Neuron (in vitro differentiated cells): ENCODE measurements around the gene SRP72.
A peak's percentile ranks its signal among the peaks of the same experiment; 100 is the strongest.
"Not testable (repeated sequence)": the region's sequence is repeated elsewhere in the genome, so short reads cannot be mapped to it uniquely, and the experiment has no call there.

Experiments
- H2AFZ ChIP-seq: one replicate; pipeline ENCODE4 v1.6.1; 2013; ENCODE audit warnings: low read depth, mild to moderate bottlenecking, inconsistent platforms, low read length, moderate library complexity
- H3K27me3 ChIP-seq: one replicate; pipeline ENCODE4 v1.6.1; 2013; ENCODE audit warnings: low read length; ENCODE audit not compliant: insufficient read depth
- H3K36me3 ChIP-seq: one replicate; pipeline ENCODE4 v1.6.1; 2013; ENCODE audit warnings: low read length; ENCODE audit not compliant: insufficient read depth
- H3K4me1 ChIP-seq: one replicate; pipeline ENCODE4 v1.6.1; 2013; ENCODE audit warnings: low read length; ENCODE audit not compliant: insufficient read depth
- H3K4me3 ChIP-seq: 2 replicates; pipeline ENCODE4 v1.5.1; 2013; ENCODE audit warnings: mild to moderate bottlenecking, low read length, moderate library complexity
- H3K9me3 ChIP-seq: one replicate; pipeline ENCODE4 v1.6.1; 2013; ENCODE audit warnings: low read length

Gene SRP72

DNA sequence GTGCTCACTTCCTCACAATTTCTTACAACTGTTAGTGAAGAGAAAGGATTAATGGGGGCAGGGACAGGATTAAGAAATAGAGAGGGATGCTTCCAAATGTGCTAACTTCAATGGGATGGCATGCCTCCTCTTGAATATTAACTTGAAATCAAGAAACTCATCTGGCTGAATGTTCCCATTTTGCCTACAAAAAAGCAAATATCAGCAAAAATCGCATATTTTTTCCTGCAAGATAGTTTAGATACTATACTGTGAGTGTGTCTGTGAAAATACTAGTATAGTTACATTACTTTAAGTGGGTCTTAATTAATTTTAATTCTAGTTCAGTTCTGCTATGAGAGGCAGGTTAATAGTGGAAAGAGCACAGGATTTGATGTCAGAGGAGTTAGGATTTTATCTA, 26.4 kb upstream of the SRP72 start:
- Histone ChIP-seq H3K36me3 (peaks cover 46% of the 10 kb centered on the region), H3K4me3 (no peak overlapping the region), H2AFZ (no peak overlapping the region), H3K27me3 (no peaks in the 10 kb centered on the region), H3K4me1 (peaks cover 24% of the 10 kb centered on the region), H3K9me3 (no peaks in the 10 kb centered on the region)

DNA sequence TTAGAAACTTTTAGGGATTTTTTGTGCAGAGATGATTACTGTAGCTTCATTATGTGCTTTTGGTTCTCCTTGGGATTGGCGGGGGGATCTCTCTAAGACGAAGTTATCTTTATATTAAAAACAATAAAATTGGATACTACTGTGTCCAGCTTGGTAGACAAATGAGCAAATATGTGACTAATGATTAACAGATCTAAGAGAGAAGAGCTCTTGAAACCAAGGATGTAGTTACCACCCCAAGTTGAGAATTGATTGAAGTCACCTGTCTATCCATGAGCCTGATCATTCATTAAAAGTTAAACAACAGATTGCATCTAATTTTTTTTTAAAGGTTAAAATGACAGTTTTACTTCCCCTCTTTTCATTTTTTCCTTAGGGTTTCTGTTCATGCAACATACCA, 22.7 kb upstream of the SRP72 start:
- no peak overlapping the region for H2AFZ ChIP-seq
- H3K36me3 ChIP-seq: peaks cover 77% of the 10 kb centered on the region
- H3K4me3 ChIP-seq: no peak overlapping the region
- H3K27me3 ChIP-seq: no peaks in the 10 kb centered on the region
- peaks cover 16% of the 10 kb centered on the region for H3K4me1 ChIP-seq
- H3K9me3 ChIP-seq: no peaks in the 10 kb centered on the region

DNA sequence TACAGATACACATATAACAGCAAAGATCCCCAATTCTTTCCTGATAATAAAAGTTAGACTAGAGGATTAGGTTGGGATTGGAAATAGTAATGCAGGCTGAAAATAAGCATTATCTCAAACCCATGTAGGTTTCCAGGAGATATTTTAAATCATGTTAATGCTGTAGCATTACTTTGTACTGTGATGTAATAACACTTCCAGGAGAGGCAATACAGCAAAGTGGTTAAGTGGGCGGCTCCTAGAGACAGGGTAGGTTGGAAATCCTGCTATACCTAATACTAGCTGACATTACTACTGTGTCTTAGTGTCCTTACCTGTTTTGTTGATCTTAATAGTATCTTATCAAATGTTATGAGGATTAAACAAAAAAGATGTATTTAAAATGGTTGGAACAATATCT, 21.7 kb upstream of the SRP72 start:
- Histone ChIP-seq H3K9me3 (no peaks in the 10 kb centered on the region), H3K36me3 (peaks cover 86% of the 10 kb centered on the region), H3K27me3 (no peaks in the 10 kb centered on the region), H3K4me3 (no peak overlapping the region), H2AFZ (no peak overlapping the region), H3K4me1 (peaks cover 8% of the 10 kb centered on the region)

DNA sequence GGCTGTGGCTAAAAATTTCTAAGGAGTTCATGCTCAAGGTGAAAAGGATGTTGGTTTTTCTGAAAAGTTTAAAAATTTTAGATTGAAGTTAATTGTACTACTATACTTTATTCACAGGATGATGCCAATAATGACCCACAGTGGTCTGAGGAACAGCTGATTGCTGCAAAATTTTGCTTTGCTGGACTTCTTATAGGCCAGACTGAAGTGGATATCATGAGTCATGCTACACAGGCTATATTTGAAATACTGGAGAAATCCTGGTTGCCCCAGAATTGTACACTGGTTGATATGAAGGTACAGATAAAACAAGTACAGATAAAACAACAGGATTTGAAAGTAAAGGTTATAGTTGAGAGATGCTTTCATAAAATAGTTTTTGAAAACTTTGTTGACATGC, 19.1 kb upstream of the SRP72 start:
- Histone ChIP-seq H3K4me3 (no peak overlapping the region), H3K4me1 (no peaks in the 10 kb centered on the region), H3K36me3 (peaks cover 88% of the 10 kb centered on the region), H3K9me3 (no peaks in the 10 kb centered on the region), H2AFZ (no peak overlapping the region), H3K27me3 (no peaks in the 10 kb centered on the region)

DNA sequence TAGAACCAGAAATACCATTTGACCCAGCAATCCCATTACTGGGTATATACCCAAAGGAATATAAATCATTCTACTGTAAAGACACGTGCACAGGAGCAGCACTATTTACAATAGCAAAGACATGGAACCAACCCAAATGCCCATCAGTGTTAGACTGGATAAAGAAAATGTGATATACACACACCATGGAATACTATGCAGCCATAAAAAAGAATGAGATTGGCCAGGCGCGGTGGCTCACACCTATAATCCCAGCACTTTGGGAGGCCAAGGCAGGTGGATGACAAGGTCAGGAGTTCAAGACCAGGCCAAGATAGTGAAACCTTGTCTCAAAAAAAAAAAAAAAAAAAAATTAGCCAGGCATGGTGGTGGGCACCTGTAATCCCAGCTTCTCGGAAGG, 17.9 kb upstream of the SRP72 start:
- peaks cover 88% of the 10 kb centered on the region for H3K36me3 ChIP-seq
- not testable (repeated sequence) for H3K27me3 ChIP-seq, H2AFZ ChIP-seq, H3K9me3 ChIP-seq, H3K4me1 ChIP-seq, H3K4me3 ChIP-seq

DNA sequence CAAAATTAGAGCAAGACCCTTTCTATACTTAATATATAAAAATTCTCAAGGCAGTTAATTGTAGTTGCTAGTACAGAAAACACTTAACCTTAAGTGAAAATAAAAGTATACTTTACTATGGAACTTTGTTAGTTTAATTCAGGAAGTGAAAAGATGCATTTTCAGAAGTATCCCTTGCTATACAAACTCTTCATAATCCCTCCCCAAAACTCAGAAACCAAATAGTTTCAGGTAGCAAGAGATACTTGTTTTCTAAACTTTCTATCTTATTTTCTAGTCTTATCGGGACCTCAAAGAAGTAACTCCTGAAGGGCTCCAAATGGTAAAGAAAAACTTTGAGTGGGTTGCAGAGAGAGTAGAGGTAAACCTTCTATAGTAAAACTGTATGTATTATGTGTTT, 17.1 kb upstream of the SRP72 start:
- Histone ChIP-seq H3K4me3 (no peak overlapping the region), H3K36me3 (peaks cover 89% of the 10 kb centered on the region), H3K9me3 (no peaks in the 10 kb centered on the region), H3K27me3 (no peaks in the 10 kb centered on the region), H2AFZ (no peak overlapping the region), H3K4me1 (no peaks in the 10 kb centered on the region)

DNA sequence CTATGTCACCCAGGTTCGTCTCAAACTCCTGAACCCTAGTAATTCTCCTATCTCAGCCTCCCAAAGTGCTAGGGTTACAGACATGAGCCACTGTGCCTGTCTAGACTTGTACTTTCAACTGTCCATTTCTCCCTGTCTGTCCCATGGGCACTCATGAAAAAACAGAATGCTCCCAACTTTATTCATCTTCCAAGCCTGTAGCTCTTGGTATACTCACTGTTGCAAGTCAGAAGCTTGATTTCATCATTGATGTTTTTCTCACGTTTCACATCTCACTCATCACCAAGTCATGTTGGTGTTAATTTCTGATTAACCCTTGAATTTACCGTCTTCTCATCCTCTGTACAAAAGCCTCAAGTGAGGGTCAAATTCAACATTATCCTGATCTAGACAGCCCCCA, 7.3 kb upstream of the SRP72 start:
- Histone ChIP-seq H2AFZ (no peak overlapping the region), H3K27me3 (no peaks in the 10 kb centered on the region), H3K9me3 (no peaks in the 10 kb centered on the region), H3K36me3 (peaks cover 83% of the 10 kb centered on the region), H3K4me1 (peaks cover 4% of the 10 kb centered on the region), H3K4me3 (no peak overlapping the region)

DNA sequence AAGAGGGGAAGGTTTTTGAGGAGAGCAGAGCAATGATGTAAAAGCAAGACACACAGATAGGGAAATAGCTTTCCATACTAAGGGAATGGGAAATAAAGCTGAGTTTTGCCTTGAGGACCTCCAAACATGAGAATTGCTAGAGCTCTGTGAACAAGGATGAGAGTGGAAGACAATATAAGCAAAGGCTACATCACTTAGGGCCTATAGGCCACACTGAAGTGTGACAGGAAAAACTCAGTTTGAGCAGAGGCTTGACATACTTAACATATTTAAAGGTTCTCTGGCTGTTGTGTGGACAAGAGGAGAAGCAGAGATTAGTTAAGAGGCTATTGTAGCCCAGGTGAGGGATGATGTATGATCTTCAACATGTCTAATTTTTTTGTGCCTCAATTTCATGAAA, 5.3 kb upstream of the SRP72 start:
- H3K36me3 ChIP-seq: peaks cover 63% of the 10 kb centered on the region
- no peaks in the 10 kb centered on the region for H3K27me3 ChIP-seq
- no peak overlapping the region for H3K4me3 ChIP-seq
- H3K9me3 ChIP-seq: no peaks in the 10 kb centered on the region
- H3K4me1 ChIP-seq: peaks cover 19% of the 10 kb centered on the region
- H2AFZ ChIP-seq: no peak overlapping the region

DNA sequence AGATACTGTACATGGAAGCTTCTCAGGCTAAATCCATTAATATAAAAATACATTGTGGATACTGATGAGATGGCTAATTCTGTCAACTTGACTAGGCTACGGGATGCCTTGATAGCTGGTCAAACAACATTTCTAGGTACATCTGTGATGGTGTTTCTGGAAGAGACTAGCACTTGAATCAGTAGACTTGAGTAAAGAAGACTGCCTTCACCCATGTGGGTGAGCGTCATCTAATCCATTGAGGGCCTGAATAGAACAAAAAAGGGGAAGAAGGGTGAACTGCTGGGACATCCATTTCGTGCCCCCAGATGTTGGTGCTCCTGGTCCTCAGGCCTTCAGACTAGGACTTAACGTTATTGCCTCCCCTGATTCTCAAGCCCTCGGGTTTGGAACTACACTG, 3.7 kb upstream of the SRP72 start:
- Histone ChIP-seq H3K4me3 (no peak overlapping the region), H3K36me3 (peaks cover 47% of the 10 kb centered on the region), H3K4me1 (peaks cover 24% of the 10 kb centered on the region), H3K27me3 (no peaks in the 10 kb centered on the region), H2AFZ (no peak overlapping the region), H3K9me3 (no peaks in the 10 kb centered on the region)

DNA sequence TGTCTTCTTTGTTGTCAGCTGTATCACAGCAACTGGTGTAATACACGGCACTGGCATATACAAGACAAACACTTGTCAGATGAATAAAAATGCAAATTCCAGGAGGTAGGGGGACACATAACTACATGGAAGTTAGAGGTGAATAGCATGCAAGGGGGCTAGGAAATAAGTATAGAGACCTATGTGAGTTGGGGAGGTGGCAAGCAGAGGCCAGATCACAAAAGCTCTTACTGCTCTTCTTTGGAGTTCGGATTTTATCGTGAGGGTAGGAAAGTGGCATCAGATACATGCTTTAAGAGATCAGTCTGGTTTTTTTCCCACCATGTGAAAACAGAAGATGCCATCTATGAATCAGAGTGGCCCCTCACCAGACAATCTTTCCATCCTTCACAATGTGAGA, 2.8 kb upstream of the SRP72 start:
- no peak overlapping the region for H3K4me3 ChIP-seq
- H3K4me1 ChIP-seq: peaks cover 33% of the 10 kb centered on the region
- no peaks in the 10 kb centered on the region for H3K27me3 ChIP-seq
- H3K9me3 ChIP-seq: no peaks in the 10 kb centered on the region
- no peak overlapping the region for H2AFZ ChIP-seq
- H3K36me3 ChIP-seq: peaks cover 41% of the 10 kb centered on the region

DNA sequence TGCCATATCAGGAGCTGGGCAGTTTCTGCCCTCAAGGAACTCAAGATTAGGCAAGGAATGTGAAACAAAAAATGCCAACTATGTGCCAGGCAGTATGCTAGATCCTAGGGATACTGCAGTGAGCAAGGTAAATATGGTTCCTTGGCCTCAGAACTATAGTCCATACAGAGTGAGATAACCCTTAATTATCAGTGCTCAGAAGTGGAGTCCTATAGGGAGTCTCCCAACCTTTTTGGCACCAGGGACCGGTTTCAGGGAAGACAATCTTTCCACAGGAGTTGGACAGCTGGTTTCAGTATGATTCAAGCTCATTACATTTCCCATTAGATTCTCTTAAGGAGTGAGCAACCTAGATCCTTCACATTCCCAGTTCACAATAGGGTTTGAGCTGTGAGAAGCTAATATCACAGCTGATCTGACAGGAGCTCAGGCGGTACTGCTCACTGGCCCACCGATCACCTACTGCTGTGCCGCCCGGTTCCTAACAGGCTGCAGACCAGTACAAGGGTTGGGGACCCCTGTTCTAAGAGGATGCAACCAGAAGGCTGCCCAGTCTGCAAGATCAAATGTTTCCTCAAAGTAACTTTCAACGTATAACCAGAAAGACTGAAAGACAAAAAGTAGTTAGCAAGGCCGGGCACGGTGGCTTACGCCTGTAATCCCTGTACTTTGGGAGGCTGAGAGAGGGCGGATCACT, 1.7 kb upstream of the SRP72 start:
- H3K36me3 ChIP-seq: peaks cover 41% of the 10 kb centered on the region
- no peaks in the 10 kb centered on the region for H3K27me3 ChIP-seq
- H2AFZ ChIP-seq: no peak overlapping the region
- peak overlapping the region; percentile 66 for H3K4me3 ChIP-seq
- no peaks in the 10 kb centered on the region for H3K9me3 ChIP-seq
- peaks cover 35% of the 10 kb centered on the region for H3K4me1 ChIP-seq

DNA sequence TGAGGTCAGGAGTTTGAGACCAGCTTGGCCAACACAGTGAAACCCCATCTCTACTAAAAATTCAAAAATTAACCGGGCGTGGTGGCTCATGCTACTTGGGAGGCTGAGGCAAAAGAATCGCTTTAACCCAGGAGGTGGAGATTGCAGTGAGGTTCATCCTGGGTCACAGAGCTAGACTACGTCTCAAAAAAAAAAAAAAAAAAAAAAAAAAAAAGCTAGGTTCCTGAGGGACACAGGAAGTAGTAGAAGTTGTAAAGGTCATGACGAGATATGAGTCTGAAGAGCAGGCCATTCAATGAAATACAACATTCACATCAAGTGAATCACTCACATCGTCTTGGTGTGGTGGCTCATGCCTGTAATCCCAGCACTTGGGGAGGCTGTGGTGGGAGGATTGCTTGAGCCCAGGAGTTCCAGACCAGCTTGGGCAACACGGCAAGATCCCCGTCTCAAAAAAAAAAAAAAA, 1.1 kb upstream of the SRP72 start:
- not testable (repeated sequence) for H2AFZ ChIP-seq, H3K9me3 ChIP-seq, H3K27me3 ChIP-seq
- H3K36me3 ChIP-seq: peaks cover 39% of the 10 kb centered on the region
- peak overlapping the region; percentile 66 for H3K4me3 ChIP-seq
- peaks cover 35% of the 10 kb centered on the region for H3K4me1 ChIP-seq

DNA sequence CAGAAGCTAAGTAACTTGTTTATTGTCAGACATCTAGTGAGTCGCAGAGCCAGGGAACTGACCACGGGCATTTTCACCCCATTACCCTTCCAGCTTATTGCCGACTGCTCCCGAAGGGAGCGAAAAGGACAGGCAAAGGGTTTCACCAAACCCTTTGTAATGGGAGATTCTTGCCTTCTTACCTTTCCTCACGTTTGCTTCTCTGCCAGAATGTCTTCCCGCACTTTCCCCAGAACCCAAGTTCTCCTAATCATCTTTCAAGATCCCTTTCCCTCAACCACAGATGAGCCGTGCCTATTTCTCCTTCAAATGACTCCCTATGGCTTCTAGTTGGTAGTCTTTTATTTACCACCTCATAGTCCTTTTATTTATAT, 520 bp upstream of the SRP72 start:
- Histone ChIP-seq H3K9me3 (no peaks in the 10 kb centered on the region), H3K36me3 (peaks cover 39% of the 10 kb centered on the region), H2AFZ (peak overlapping the region; percentile 13), H3K27me3 (no peaks in the 10 kb centered on the region), H3K4me3 (peak overlapping the region; percentile 66), H3K4me1 (peaks cover 35% of the 10 kb centered on the region)

DNA sequence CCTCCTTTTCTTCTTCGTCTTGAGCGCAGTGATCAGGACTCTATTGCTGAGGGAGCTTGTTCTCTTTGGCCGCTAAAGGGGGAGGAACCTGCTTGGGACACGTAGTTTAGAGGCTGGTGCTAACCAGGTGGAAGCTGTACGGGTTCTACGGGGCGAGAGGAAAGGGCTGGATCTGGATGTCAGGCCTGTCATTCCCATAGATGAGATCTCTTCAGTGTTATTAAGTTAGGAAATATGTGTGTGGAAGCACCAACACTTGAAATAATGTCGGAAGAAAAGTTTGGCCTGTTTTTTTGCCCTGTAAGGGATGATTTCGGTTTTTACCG, 643 bp downstream of the SRP72 start:
- Histone ChIP-seq H3K4me3 (peak overlapping the region; percentile 66), H3K4me1 (peaks cover 35% of the 10 kb centered on the region), H3K27me3 (no peaks in the 10 kb centered on the region), H2AFZ (peak overlapping the region; percentile 13), H3K9me3 (no peaks in the 10 kb centered on the region), H3K36me3 (peaks cover 41% of the 10 kb centered on the region)
